WTC11 (cell line): Measurements from ENCODE around the gene TMEM9. TPM values are rescaled to one million over a fixed set of nuclear protein-coding genes. Genes with fewer than 3 reads are reported as not detected.

Experiments
- ATAC-seq: fragments of 200-7000 bp; cut with Tn5 transposase; 2 replicates; pipeline ENCODE4 v1.10.0; 2021; ENCODE audit warnings: mild to moderate bottlenecking, moderate library complexity
- CTCF ChIA-PET: fragments of 300-600 bp; sonication (Branson Sonifier 250); formaldehyde crosslinking; loops from one replicate; lab custom pipeline; 2021; ENCODE audit warnings: antibody characterized with exemption; lab: Charles Lee
- POLR2A ChIA-PET: fragments of 350-600 bp; sonication (Branson Sonifier 250); formaldehyde crosslinking; loops from one replicate; lab custom pipeline; 2021; ENCODE audit warnings: antibody characterized with exemption; lab: Charles Lee
- DNase-seq: peaks from one replicate; pipeline ENCODE4 v3.0.0; 2021; ENCODE audit warnings: low spot score
- H3K27ac Mint-ChIP-seq: 2 replicates; pipeline ENCODE4 v1.8.0; 2021; ENCODE audit warnings: mixed read lengths
- H3K27me3 Mint-ChIP-seq: 2 replicates; pipeline ENCODE4 v1.8.0; 2021; ENCODE audit warnings: low read depth, mild to moderate bottlenecking, moderate library complexity, mixed read lengths
- H3K36me3 Mint-ChIP-seq: 2 replicates; pipeline ENCODE4 v1.8.0; 2021; ENCODE audit warnings: mixed read lengths
- H3K4me1 Mint-ChIP-seq: 2 replicates; pipeline ENCODE4 v1.8.0; 2022; ENCODE audit warnings: mixed read lengths
- H3K4me3 Mint-ChIP-seq: 2 replicates; pipeline ENCODE4 v1.8.0; 2021; ENCODE audit warnings: mild to moderate bottlenecking, moderate library complexity, mixed read lengths
- H3K9me3 Mint-ChIP-seq: 2 replicates; pipeline ENCODE4 v1.8.0; 2021; ENCODE audit warnings: mixed read lengths
- ATF1 ChIP-seq: sonication (generic); formaldehyde crosslinking; IDR thresholded peaks from 2 replicates; pipeline ENCODE4 v1.8.1; 2023; ENCODE audit warnings: mild to moderate bottlenecking, moderate library complexity, missing genetic modification reagents
- CBFB ChIP-seq: sonication (generic); formaldehyde crosslinking; IDR thresholded peaks from 2 replicates; pipeline ENCODE4 v1.8.1; 2022; ENCODE audit warnings: mild to moderate bottlenecking, low read depth, missing genetic modification reagents
- ESRRA ChIP-seq: sonication (generic); formaldehyde crosslinking; IDR thresholded peaks from 2 replicates; pipeline ENCODE4 v1.8.1; 2022; ENCODE audit warnings: mild to moderate bottlenecking, missing genetic modification reagents, borderline replicate concordance
- GRHL2 ChIP-seq: fragments of 250-450 bp; sonication (Bioruptor Pico); IDR thresholded peaks from 2 replicates; pipeline ENCODE4 v1.8.0; 2022; ENCODE audit warnings: mild to moderate bottlenecking, moderate library complexity; ENCODE audit not compliant: insufficient replicate concordance, severe bottlenecking
- NFE2L1 ChIP-seq: sonication (generic); formaldehyde crosslinking; IDR thresholded peaks from 2 replicates; pipeline ENCODE4 v1.8.1; 2023; ENCODE audit warnings: missing genetic modification reagents
- RORB ChIP-seq: fragments of 250-450 bp; sonication (Bioruptor Pico); IDR thresholded peaks from 2 replicates; pipeline ENCODE4 v1.9.0; 2021; ENCODE audit warnings: mild to moderate bottlenecking
- SMAD4 ChIP-seq: sonication (generic); formaldehyde crosslinking; IDR thresholded peaks from 2 replicates; pipeline ENCODE4 v1.8.0; 2022; ENCODE audit warnings: mild to moderate bottlenecking, missing genetic modification reagents
- SOX15 ChIP-seq: fragments of 250-450 bp; sonication (Bioruptor Pico); IDR thresholded peaks from 2 replicates; pipeline ENCODE4 v1.9.0; 2021; ENCODE audit warnings: mild to moderate bottlenecking
- TP53 ChIP-seq: sonication (generic); formaldehyde crosslinking; IDR thresholded peaks from 2 replicates; pipeline ENCODE4 v1.8.1; 2023; ENCODE audit warnings: mild to moderate bottlenecking, missing genetic modification reagents
- ZNF138 ChIP-seq: sonication (generic); formaldehyde crosslinking; conservative IDR thresholded peaks from 2 replicates; pipeline ENCODE4 v1.8.1; 2022; ENCODE audit warnings: mild to moderate bottlenecking, moderate library complexity, missing genetic modification reagents
- total RNA-seq: library from RNA; stranded (reverse); gene quantifications from 3 replicates; pipeline ENCODE4 v1.2.3, GENCODE V29; 2021
- TF ChIP-seq, protein P1 (sequence below): fragments of 250-450 bp; sonication (Bioruptor Pico); IDR thresholded peaks from 2 replicates; pipeline ENCODE4 v1.9.0; 2021; ENCODE audit warnings: mild to moderate bottlenecking, borderline replicate concordance
- TF ChIP-seq, protein P2 (sequence below): sonication (generic); formaldehyde crosslinking; conservative IDR thresholded peaks from 2 replicates; pipeline ENCODE4 v1.8.1; 2022; ENCODE audit warnings: mild to moderate bottlenecking, missing genetic modification reagents
- TF ChIP-seq, protein P3 (sequence below): sonication (generic); formaldehyde crosslinking; IDR thresholded peaks from 2 replicates; pipeline ENCODE4 v1.8.1; 2022; ENCODE audit warnings: low read depth, mild to moderate bottlenecking, moderate library complexity, missing genetic modification reagents, borderline replicate concordance
- TF ChIP-seq, protein P4 (sequence below): sonication (generic); formaldehyde crosslinking; IDR thresholded peaks from 2 replicates; pipeline ENCODE4 v1.8.0; 2022; ENCODE audit warnings: missing genetic modification reagents

The TMEM9 gene
- total RNA-seq, 1 experiment from 2014 or later, result 97.5 TPM

DNA sequence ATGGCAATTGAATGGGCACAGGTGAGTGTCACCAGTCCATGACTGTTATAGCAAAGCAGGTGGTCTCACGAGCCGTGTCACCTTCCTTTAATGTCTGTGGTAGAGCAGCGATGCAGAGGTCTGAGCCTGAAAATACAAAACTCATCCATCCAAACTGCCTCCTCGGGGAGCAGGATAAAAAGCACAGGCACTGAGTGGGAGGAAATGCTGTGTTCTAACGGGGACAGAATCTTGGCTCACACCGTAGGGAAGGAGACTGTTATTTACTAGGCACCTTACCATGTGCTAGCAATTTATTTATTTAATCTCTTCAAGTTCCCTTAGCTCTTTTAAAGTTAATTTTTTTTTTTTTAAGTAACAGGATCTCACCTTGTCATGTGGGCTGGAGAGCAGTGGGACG, 28.5 kb downstream of the TMEM9 start:
- DNase-seq (no peak), ATAC-seq (no peak)
- no peak overlapping the region for H3K4me3 Mint-ChIP-seq
- H3K27ac Mint-ChIP-seq, result no peak overlapping the region
- ChIA-PET CTCF (interaction anchor here (0.7 to 2.5 kb wide), 4 partner anchors 24 to 154 kb away, joined by 4 to 14 read pairs (median 8); no protein-coding TSS in a partner anchor), POLR2A (no interaction called here)
- TF ChIP-seq, protein P1, sequence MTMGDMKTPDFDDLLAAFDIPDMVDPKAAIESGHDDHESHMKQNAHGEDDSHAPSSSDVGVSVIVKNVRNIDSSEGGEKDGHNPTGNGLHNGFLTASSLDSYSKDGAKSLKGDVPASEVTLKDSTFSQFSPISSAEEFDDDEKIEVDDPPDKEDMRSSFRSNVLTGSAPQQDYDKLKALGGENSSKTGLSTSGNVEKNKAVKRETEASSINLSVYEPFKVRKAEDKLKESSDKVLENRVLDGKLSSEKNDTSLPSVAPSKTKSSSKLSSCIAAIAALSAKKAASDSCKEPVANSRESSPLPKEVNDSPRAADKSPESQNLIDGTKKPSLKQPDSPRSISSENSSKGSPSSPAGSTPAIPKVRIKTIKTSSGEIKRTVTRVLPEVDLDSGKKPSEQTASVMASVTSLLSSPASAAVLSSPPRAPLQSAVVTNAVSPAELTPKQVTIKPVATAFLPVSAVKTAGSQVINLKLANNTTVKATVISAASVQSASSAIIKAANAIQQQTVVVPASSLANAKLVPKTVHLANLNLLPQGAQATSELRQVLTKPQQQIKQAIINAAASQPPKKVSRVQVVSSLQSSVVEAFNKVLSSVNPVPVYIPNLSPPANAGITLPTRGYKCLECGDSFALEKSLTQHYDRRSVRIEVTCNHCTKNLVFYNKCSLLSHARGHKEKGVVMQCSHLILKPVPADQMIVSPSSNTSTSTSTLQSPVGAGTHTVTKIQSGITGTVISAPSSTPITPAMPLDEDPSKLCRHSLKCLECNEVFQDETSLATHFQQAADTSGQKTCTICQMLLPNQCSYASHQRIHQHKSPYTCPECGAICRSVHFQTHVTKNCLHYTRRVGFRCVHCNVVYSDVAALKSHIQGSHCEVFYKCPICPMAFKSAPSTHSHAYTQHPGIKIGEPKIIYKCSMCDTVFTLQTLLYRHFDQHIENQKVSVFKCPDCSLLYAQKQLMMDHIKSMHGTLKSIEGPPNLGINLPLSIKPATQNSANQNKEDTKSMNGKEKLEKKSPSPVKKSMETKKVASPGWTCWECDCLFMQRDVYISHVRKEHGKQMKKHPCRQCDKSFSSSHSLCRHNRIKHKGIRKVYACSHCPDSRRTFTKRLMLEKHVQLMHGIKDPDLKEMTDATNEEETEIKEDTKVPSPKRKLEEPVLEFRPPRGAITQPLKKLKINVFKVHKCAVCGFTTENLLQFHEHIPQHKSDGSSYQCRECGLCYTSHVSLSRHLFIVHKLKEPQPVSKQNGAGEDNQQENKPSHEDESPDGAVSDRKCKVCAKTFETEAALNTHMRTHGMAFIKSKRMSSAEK, result no peak
- TF ChIP-seq TP53 (CRISPR knock-in tag) (no peak), SMAD4 (CRISPR knock-in tag) (no peak)
- TF ChIP-seq, protein P2, sequence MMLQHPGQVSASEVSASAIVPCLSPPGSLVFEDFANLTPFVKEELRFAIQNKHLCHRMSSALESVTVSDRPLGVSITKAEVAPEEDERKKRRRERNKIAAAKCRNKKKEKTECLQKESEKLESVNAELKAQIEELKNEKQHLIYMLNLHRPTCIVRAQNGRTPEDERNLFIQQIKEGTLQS (CRISPR knock-in tag), result no peak
- peaks cover 5% of the 10 kb centered on the region for H3K27me3 Mint-ChIP-seq
- H3K9me3 Mint-ChIP-seq, result peaks cover 4% of the 10 kb centered on the region
- H3K4me1 Mint-ChIP-seq, result peaks cover 10% of the 10 kb centered on the region
- H3K36me3 Mint-ChIP-seq, result no peaks in the 10 kb centered on the region

DNA sequence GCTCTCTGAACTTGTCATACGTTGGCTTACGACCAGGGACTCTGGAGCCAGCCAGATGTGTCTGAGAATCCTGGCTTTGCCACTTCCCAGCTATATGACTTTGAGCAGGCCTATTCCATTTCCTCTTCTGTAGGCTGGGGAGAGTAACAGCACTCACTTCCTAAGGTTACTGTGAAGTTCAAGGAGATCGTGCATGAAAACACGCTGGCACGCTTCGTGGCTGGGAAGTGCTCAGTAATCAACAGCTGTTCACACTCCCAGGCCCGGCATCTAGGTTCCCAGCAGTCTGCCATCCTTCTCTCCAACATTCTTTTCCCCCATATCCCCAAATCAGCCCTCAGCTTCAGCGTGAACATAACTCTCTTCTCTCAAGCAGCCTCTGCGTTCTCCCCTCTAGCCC, 29.3 kb downstream of the TMEM9 start:
- H3K4me3 Mint-ChIP-seq, result no peak overlapping the region
- no peaks in the 10 kb centered on the region for H3K36me3 Mint-ChIP-seq
- peaks cover 10% of the 10 kb centered on the region for H3K4me1 Mint-ChIP-seq
- no peak for DNase-seq
- ATAC-seq, result no peak
- H3K27me3 Mint-ChIP-seq, result peaks cover 6% of the 10 kb centered on the region
- ChIA-PET POLR2A (no interaction called here), CTCF (interaction anchor here (1.1 to 1.4 kb wide), 3 partner anchors 11 to 357 kb away, joined by 3 to 4 read pairs (median 3); no protein-coding TSS in a partner anchor)
- TF ChIP-seq SOX15 (CRISPR knock-in tag) (no peak), ZNF138 (CRISPR knock-in tag) (no peak), CBFB (CRISPR knock-in tag) (no peak), RORB (CRISPR knock-in tag) (no peak), NFE2L1 (CRISPR knock-in tag) (no peak), ATF1 (CRISPR knock-in tag) (no peak), ESRRA (CRISPR knock-in tag) (no peak), GRHL2 (no peak)
- TF ChIP-seq, protein P3, sequence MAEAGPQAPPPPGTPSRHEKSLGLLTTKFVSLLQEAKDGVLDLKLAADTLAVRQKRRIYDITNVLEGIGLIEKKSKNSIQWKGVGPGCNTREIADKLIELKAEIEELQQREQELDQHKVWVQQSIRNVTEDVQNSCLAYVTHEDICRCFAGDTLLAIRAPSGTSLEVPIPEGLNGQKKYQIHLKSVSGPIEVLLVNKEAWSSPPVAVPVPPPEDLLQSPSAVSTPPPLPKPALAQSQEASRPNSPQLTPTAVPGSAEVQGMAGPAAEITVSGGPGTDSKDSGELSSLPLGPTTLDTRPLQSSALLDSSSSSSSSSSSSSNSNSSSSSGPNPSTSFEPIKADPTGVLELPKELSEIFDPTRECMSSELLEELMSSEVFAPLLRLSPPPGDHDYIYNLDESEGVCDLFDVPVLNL (CRISPR knock-in tag), result no peak
- TF ChIP-seq, protein P4, sequence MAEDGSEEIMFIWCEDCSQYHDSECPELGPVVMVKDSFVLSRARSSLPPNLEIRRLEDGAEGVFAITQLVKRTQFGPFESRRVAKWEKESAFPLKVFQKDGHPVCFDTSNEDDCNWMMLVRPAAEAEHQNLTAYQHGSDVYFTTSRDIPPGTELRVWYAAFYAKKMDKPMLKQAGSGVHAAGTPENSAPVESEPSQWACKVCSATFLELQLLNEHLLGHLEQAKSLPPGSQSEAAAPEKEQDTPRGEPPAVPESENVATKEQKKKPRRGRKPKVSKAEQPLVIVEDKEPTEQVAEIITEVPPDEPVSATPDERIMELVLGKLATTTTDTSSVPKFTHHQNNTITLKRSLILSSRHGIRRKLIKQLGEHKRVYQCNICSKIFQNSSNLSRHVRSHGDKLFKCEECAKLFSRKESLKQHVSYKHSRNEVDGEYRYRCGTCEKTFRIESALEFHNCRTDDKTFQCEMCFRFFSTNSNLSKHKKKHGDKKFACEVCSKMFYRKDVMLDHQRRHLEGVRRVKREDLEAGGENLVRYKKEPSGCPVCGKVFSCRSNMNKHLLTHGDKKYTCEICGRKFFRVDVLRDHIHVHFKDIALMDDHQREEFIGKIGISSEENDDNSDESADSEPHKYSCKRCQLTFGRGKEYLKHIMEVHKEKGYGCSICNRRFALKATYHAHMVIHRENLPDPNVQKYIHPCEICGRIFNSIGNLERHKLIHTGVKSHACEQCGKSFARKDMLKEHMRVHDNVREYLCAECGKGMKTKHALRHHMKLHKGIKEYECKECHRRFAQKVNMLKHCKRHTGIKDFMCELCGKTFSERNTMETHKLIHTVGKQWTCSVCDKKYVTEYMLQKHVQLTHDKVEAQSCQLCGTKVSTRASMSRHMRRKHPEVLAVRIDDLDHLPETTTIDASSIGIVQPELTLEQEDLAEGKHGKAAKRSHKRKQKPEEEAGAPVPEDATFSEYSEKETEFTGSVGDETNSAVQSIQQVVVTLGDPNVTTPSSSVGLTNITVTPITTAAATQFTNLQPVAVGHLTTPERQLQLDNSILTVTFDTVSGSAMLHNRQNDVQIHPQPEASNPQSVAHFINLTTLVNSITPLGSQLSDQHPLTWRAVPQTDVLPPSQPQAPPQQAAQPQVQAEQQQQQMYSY, result no peak
- no peak overlapping the region for H3K27ac Mint-ChIP-seq
- H3K9me3 Mint-ChIP-seq, result peaks cover under 1% of the 10 kb centered on the region
